HTR-8/SVneo (cell line): ENCODE data around the gene SLC6A7.
A peak's percentile ranks its signal among the peaks of the same experiment; 100 is the strongest.
"Not testable (repeated sequence)": the region's sequence is repeated elsewhere in the genome, so short reads cannot be mapped to it uniquely, and the experiment has no call there.

Experiments
- DNase-seq: peaks from one replicate; pipeline ENCODE4 v3.0.0; 2011; ENCODE audit warnings: low spot score, mixed read lengths; ENCODE audit not compliant: insufficient read length
- FAIRE-seq: peaks from 2 replicates; lab custom pipeline; 2011; peaks lifted over from hg19 to GRCh38; lab: Jason Lieb, UNC

The SLC6A7 gene

GRCh38 chr5:150213530-150213929 is 23.7 kb downstream of the SLC6A7 start:
- FAIRE-seq (no peak), DNase-seq (no peak)

GRCh38 chr5:150214289-150214688 is 24.4 kb downstream of the SLC6A7 start:
- DNase-seq = no peak
- no peak for FAIRE-seq

- no peak for FAIRE-seq
Observed at GRCh38 chr5:150215979-150216944, 26.4 kb downstream of the SLC6A7 start.

GRCh38 chr5:150217038-150217437 is 27.2 kb downstream of the SLC6A7 start:
- FAIRE-seq = no peak
- no peak for DNase-seq

More at GRCh38 chr5:150215979-150216944, 26.4 kb downstream of the SLC6A7 start:
- no peak for DNase-seq

GRCh38 chr5:150217873-150218692 is 28.2 kb downstream of the SLC6A7 start:
- peak; percentile 87 for FAIRE-seq
- DNase-seq = peak; percentile 83

- FAIRE-seq (no peak), DNase-seq (no peak)
Observed at GRCh38 chr5:150218693-150219035, 28.8 kb downstream of the SLC6A7 start.

GRCh38 chr5:150219142-150219541 is 29.3 kb downstream of the SLC6A7 start:
- FAIRE-seq (no peak), DNase-seq (no peak)

GRCh38 chr5:150219861-150220260 is 30.0 kb downstream of the SLC6A7 start:
- DNase-seq (no peak), FAIRE-seq (no peak)

- FAIRE-seq (no peak), DNase-seq (no peak)
Observed at GRCh38 chr5:150221471-150221870, 31.6 kb downstream of the SLC6A7 start.

- no peak for DNase-seq
- FAIRE-seq = no peak
Observed at GRCh38 chr5:150222906-150223305, 33.0 kb downstream of the SLC6A7 start.

- FAIRE-seq (no peak), DNase-seq (no peak)
Observed at GRCh38 chr5:150223474-150223873, 33.6 kb downstream of the SLC6A7 start.

- no peak for DNase-seq
- FAIRE-seq = no peak
Observed at GRCh38 chr5:150224483-150225027, 34.7 kb downstream of the SLC6A7 start.

- FAIRE-seq (no peak), DNase-seq (no peak)
Observed at GRCh38 chr5:150227036-150227435, 37.2 kb downstream of the SLC6A7 start.

- DNase-seq = peak; percentile 66
- peak; percentile 59 for FAIRE-seq
Observed at GRCh38 chr5:150227606-150228273, 37.9 kb downstream of the SLC6A7 start.

GRCh38 chr5:150229571-150229970 is 39.7 kb downstream of the SLC6A7 start:
- DNase-seq (no peak), FAIRE-seq (no peak)

GRCh38 chr5:150230842-150231241 is 41.0 kb downstream of the SLC6A7 start:
- DNase-seq (no peak), FAIRE-seq (peak; percentile 59)

GRCh38 chr5:150233706-150234105 is 43.8 kb downstream of the SLC6A7 start:
- not testable (repeated sequence) for DNase-seq, FAIRE-seq

GRCh38 chr5:150234576-150235499 is 45.0 kb downstream of the SLC6A7 start:
- peak; percentile 16 for FAIRE-seq
- no peak for DNase-seq

GRCh38 chr5:150235500-150235854 is 45.6 kb downstream of the SLC6A7 start:
- FAIRE-seq (no peak), DNase-seq (no peak)
